SU-DHL-6 (cell line): ENCODE data around the gene ENOX1.

Experiments used
- H2AFZ ChIP-seq: fragments of 200-600 bp; sonication (generic); 2 replicates; pipeline ENCODE4 v1.6.1; 2014; ENCODE audit warnings: low read depth, mild to moderate bottlenecking, moderate library complexity, mixed read lengths, antibody characterized with exemption, low read length; ENCODE audit not compliant: severe bottlenecking
- H3F3A ChIP-seq: fragments of 200-600 bp; shearing (Covaris generic); 2 replicates; pipeline ENCODE4 v1.6.0; 2016; ENCODE audit warnings: antibody characterized with exemption, mild to moderate bottlenecking; ENCODE audit not compliant: insufficient read depth
- H3K27ac ChIP-seq: fragments of 200-600 bp; sonication (generic); 2 replicates; pipeline ENCODE4 v1.5.1; 2016; ENCODE audit warnings: low read depth, mild to moderate bottlenecking, low read length, moderate library complexity, mixed read lengths
- H3K27me3 ChIP-seq: fragments of 200-600 bp; sonication (generic), shearing (Covaris generic); 2 replicates; pipeline ENCODE4 v1.6.0; 2014; ENCODE audit warnings: mild to moderate bottlenecking, low read length
- H3K36me3 ChIP-seq: fragments of 200-600 bp; sonication (generic); 2 replicates; pipeline ENCODE4 v1.6.1; 2014; ENCODE audit warnings: mild to moderate bottlenecking, low read length, mixed read lengths
- H3K4me2 ChIP-seq: fragments of 300-600, 200-600 bp; shearing (Covaris generic), sonication (generic); 2 replicates; pipeline ENCODE4 v1.6.0; 2014; ENCODE audit warnings: low read length, low read depth, mild to moderate bottlenecking; ENCODE audit not compliant: poor library complexity, severe bottlenecking
- H3K4me3 ChIP-seq: fragments of 200-600 bp; sonication (generic); 2 replicates; pipeline ENCODE4 v1.5.1; 2014; ENCODE audit warnings: antibody characterized with exemption, low read length, mild to moderate bottlenecking, mixed read lengths; ENCODE audit not compliant: insufficient read depth, poor library complexity, severe bottlenecking
- H3K79me2 ChIP-seq: fragments of 200-600 bp; sonication (generic); 2 replicates; pipeline ENCODE4 v1.6.1; 2014; ENCODE audit warnings: mild to moderate bottlenecking, low read length, moderate library complexity; ENCODE audit not compliant: insufficient read depth
- H3K9ac ChIP-seq: fragments of 200-600 bp; sonication (generic); 2 replicates; pipeline ENCODE4 v1.7.0; 2014; ENCODE audit warnings: mild to moderate bottlenecking, low read length
- H3K9me2 ChIP-seq: fragments of 200-600 bp; sonication (generic); replicated peaks from 2 replicates; pipeline ENCODE4 v1.6.1; 2014; ENCODE audit warnings: low read length; ENCODE audit not compliant: insufficient read depth
- H3K9me3 ChIP-seq: fragments of 200-600 bp; sonication (generic); 2 replicates; pipeline ENCODE4 v1.6.1; 2014; ENCODE audit warnings: low read length, mixed read lengths; ENCODE audit not compliant: insufficient read depth
- H4K20me1 ChIP-seq: fragments of 200-600 bp; sonication (generic); 2 replicates; pipeline ENCODE4 v1.6.1; 2014; ENCODE audit warnings: low read depth, mild to moderate bottlenecking, antibody characterized with exemption, low read length, moderate library complexity, mixed read lengths
- CTCF ChIP-seq: fragments of 200-600 bp; sonication (generic); IDR thresholded peaks from one replicate; pipeline ENCODE4 v1.5.1; 2017; ENCODE audit warnings: antibody characterized with exemption, mild to moderate bottlenecking, low read length, moderate library complexity; ENCODE audit not compliant: insufficient read depth, poor library complexity, severe bottlenecking
- EZH2phosphoT487 ChIP-seq: fragments of 200-600 bp; sonication (generic), shearing (Covaris generic); conservative IDR thresholded peaks from 2 replicates; pipeline ENCODE4 v1.6.1; 2018; ENCODE audit warnings: mild to moderate bottlenecking, antibody characterized with exemption, low read length, moderate library complexity, mixed read lengths

The ENOX1 gene

DNA sequence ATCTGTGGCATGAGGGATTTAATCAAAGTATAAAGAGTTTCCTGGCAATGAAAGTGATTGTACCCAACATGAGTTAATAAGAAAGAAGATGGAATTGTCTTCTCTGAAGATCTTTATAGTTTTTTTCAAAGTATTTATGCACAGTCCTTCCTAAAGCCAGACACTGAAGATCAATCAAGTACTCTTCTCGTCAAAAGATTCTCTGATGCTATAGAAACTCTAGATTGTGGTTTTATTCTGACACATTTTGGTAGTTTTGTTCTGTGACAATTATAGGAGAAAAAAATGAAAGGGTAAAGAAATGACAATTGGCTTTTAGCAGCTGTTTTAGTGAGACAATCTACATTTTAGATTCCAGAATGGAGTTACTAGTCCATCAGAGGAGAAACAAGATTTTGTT lies 10.4 kb upstream of the ENOX1 start:
- H4K20me1 ChIP-seq, result no peaks in the 10 kb centered on the region
- no peak overlapping the region for H3K27ac ChIP-seq
- TF ChIP-seq EZH2phosphoT487 (no peak), CTCF (no peak)
- no peaks in the 10 kb centered on the region for H3F3A ChIP-seq
- no peak overlapping the region for H3K4me2 ChIP-seq
- H3K36me3 ChIP-seq, result no peaks in the 10 kb centered on the region
- H3K9me3 ChIP-seq, result no peaks in the 10 kb centered on the region
- H3K27me3 ChIP-seq, result no peaks in the 10 kb centered on the region
- no peaks in the 10 kb centered on the region for H3K9me2 ChIP-seq
- no peaks in the 10 kb centered on the region for H3K79me2 ChIP-seq
- no peak overlapping the region for H3K9ac ChIP-seq
- H3K4me3 ChIP-seq, result no peak overlapping the region
- no peak overlapping the region for H2AFZ ChIP-seq

DNA sequence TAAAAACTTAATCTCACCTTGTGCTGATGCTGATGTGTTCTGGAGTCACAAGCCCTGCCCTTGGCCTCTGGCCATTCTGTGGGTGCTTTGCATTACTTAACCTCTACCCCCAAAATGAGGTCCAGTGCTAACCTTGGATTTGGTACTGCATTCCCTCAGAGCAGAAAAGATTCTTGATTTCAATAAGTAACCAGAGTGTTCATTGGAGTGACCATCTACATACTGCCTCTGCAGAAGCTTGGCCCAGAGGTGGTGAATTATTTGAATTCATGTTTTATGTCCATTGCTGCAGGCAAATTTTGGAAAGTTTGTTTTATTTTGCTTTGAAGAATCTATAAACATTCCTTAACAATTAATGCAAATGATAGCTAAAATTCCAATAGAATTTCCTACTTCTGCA lies 7.6 kb upstream of the ENOX1 start:
- Histone ChIP-seq H3K9me3 (no peaks in the 10 kb centered on the region), H3F3A (no peaks in the 10 kb centered on the region), H3K4me3 (no peak overlapping the region), H3K4me2 (no peak overlapping the region), H3K9ac (no peak overlapping the region), H4K20me1 (no peaks in the 10 kb centered on the region), H2AFZ (no peak overlapping the region), H3K79me2 (no peaks in the 10 kb centered on the region), H3K9me2 (no peaks in the 10 kb centered on the region), H3K36me3 (no peaks in the 10 kb centered on the region), H3K27ac (no peak overlapping the region), H3K27me3 (no peaks in the 10 kb centered on the region)
- TF ChIP-seq EZH2phosphoT487, result no peak
- no peak for TF ChIP-seq CTCF

GRCh38 chr13:43792076-43792881 lies 5.5 kb upstream of the ENOX1 start:
- H3K9ac ChIP-seq, result no peak overlapping the region
- H3K79me2 ChIP-seq, result no peaks in the 10 kb centered on the region
- H3K4me3 ChIP-seq, result no peak overlapping the region
- H3K9me2 ChIP-seq, result no peaks in the 10 kb centered on the region
- no peak overlapping the region for H2AFZ ChIP-seq
- H3F3A ChIP-seq, result no peaks in the 10 kb centered on the region
- no peaks in the 10 kb centered on the region for H3K27me3 ChIP-seq
- no peak overlapping the region for H3K4me2 ChIP-seq
- TF ChIP-seq EZH2phosphoT487, result no peak
- no peak for TF ChIP-seq CTCF
- no peaks in the 10 kb centered on the region for H3K36me3 ChIP-seq
- no peaks in the 10 kb centered on the region for H3K9me3 ChIP-seq
- no peak overlapping the region for H3K27ac ChIP-seq
- no peaks in the 10 kb centered on the region for H4K20me1 ChIP-seq
